HepG2 (cell line): ENCODE measurements around the gene HENMT1. TPM values are rescaled to one million over a fixed set of nuclear protein-coding genes. Genes with fewer than 3 reads are reported as not detected.

Experiments
- EED ChIP-seq: sonication (generic); formaldehyde crosslinking; IDR thresholded peaks from 2 replicates; pipeline ENCODE4 v1.5.0; 2020; ENCODE audit warnings: mild to moderate bottlenecking, missing genetic modification reagents
- HNRNPH1 ChIP-seq: fragments of 200-400 bp; formaldehyde crosslinking; optimal IDR thresholded peaks from 2 replicates; pipeline ENCODE3; 2017; ENCODE audit warnings: mild to moderate bottlenecking, low read depth, low read length
- HOXD1 ChIP-seq: sonication (generic); formaldehyde crosslinking; IDR thresholded peaks from 2 replicates; pipeline ENCODE4 v1.5.0; 2020; ENCODE audit warnings: missing genetic modification reagents
- IKZF1 ChIP-seq: fragments of 450-650 bp; IDR thresholded peaks from 2 replicates; pipeline ENCODE4 v1.7.1; 2016
- MXD4 ChIP-seq: IDR thresholded peaks from 2 replicates; pipeline ENCODE4 v1.6.1; 2016; ENCODE audit warnings: mild to moderate bottlenecking, missing biosample characterization, missing genetic modification reagents
- PAXIP1 ChIP-seq: sonication (generic); formaldehyde crosslinking; conservative IDR thresholded peaks from 2 replicates; pipeline ENCODE4 v1.4.0; 2020; ENCODE audit warnings: mild to moderate bottlenecking, missing genetic modification reagents, moderate library complexity
- RBAK ChIP-seq: sonication (generic); formaldehyde crosslinking; IDR thresholded peaks from 2 replicates; pipeline ENCODE4 v1.5.1; 2020; ENCODE audit warnings: mild to moderate bottlenecking, missing genetic modification reagents
- RXRA ChIP-seq: sonication (generic); formaldehyde crosslinking; IDR thresholded peaks from 2 replicates; pipeline ENCODE4 v1.5.1; 2020; ENCODE audit warnings: missing genetic modification reagents
- SP1 ChIP-seq, 2 experiments: fragments of 450-650 bp in 1 of 2; sonication (generic) in 1 of 2; formaldehyde crosslinking in 1 of 2; IDR thresholded peaks; 2 replicates each; pipeline versions ENCODE4 v1.4.0 to v1.6.1; 2016 to 2020; ENCODE audit warnings: missing genetic modification reagents in 1 of 2
- TFE3 ChIP-seq: IDR thresholded peaks from 2 replicates; pipeline ENCODE4 v1.6.1; 2016
- ZNF10 ChIP-seq: sonication (generic); formaldehyde crosslinking; IDR thresholded peaks from 2 replicates; pipeline ENCODE4 v1.4.0; 2020; ENCODE audit warnings: mild to moderate bottlenecking, low read depth, missing genetic modification reagents, borderline replicate concordance
- ZNF143 ChIP-seq: sonication (generic); formaldehyde crosslinking; IDR thresholded peaks from 2 replicates; pipeline ENCODE4 v1.4.0; 2020; ENCODE audit warnings: missing genetic modification reagents
- ZNF30 ChIP-seq: sonication (generic); formaldehyde crosslinking; IDR thresholded peaks from 2 replicates; pipeline ENCODE4 v1.5.0; 2020; ENCODE audit warnings: mild to moderate bottlenecking, missing genetic modification reagents
- ZNF33A ChIP-seq: sonication (generic); formaldehyde crosslinking; IDR thresholded peaks from 2 replicates; pipeline ENCODE4 v1.5.1; 2020; ENCODE audit warnings: missing genetic modification reagents, mild to moderate bottlenecking, moderate library complexity, borderline replicate concordance
- ZNF460 ChIP-seq: sonication (generic); formaldehyde crosslinking; IDR thresholded peaks from 2 replicates; pipeline ENCODE4 v1.5.1; 2020; ENCODE audit warnings: missing genetic modification reagents, mild to moderate bottlenecking, borderline replicate concordance
- ZNF510 ChIP-seq: sonication (generic); formaldehyde crosslinking; IDR thresholded peaks from 2 replicates; pipeline ENCODE4 v1.4.0; 2020; ENCODE audit warnings: low read depth, mild to moderate bottlenecking, missing genetic modification reagents
- ZNF546 ChIP-seq: sonication (generic); formaldehyde crosslinking; conservative IDR thresholded peaks from 2 replicates; pipeline ENCODE4 v1.8.1; 2023; ENCODE audit warnings: mild to moderate bottlenecking, missing genetic modification reagents
- ZNF547 ChIP-seq: sonication (generic); formaldehyde crosslinking; IDR thresholded peaks from 2 replicates; pipeline ENCODE4 v1.5.1; 2020; ENCODE audit warnings: mild to moderate bottlenecking, missing genetic modification reagents
- ZNF577 ChIP-seq: sonication (generic); formaldehyde crosslinking; IDR thresholded peaks from 2 replicates; pipeline ENCODE4 v1.4.0; 2020; ENCODE audit warnings: mild to moderate bottlenecking, low read depth, missing genetic modification reagents, borderline replicate concordance
- ZNF660 ChIP-seq: sonication (generic); formaldehyde crosslinking; IDR thresholded peaks from 2 replicates; pipeline ENCODE4 v1.5.1; 2020; ENCODE audit warnings: mild to moderate bottlenecking, low read depth, missing genetic modification reagents, borderline replicate concordance
- ZZZ3 ChIP-seq: sonication (generic); formaldehyde crosslinking; IDR thresholded peaks from 2 replicates; pipeline ENCODE4 v1.4.0; 2020; ENCODE audit warnings: missing genetic modification reagents, mild to moderate bottlenecking, borderline replicate concordance
- polyA plus RNA-seq, 8 experiments: library from polyadenylated mRNA; depleted of rRNA in 3 of 8; stranded (reverse) in 7 of 8; unstranded in 1 of 8; fragments of >200 nt; fragmentation: Illumina TruSeq in 4 of 8; extraction: Trizol in 4 of 8; gene quantifications; 2 replicates each; pipeline versions ENCODE4 v1.2.1 to v1.2.3, GENCODE V29; 2011 to 2016; ENCODE audit warnings: low read depth in 4 of 8, missing spikeins in 1 of 8, mixed read lengths in 1 of 8; ENCODE audit not compliant: insufficient read depth in 1 of 8
- total RNA-seq, 5 experiments: library from RNA; depleted of rRNA; stranded (reverse); fragments of >200 nt; fragmentation: Illumina TruSeq; extraction: Trizol; gene quantifications; 2 replicates each; pipeline ENCODE4 v1.2.3, GENCODE V29; 2016; ENCODE audit warnings: low read depth in 1 of 5
- TF ChIP-seq, protein P1 (sequence below): IDR thresholded peaks from 2 replicates; pipeline ENCODE4 v1.6.1; 2016; ENCODE audit warnings: missing genetic modification reagents, missing compliant biosample characterization
- TF ChIP-seq, protein P2 (sequence below): sonication (generic); formaldehyde crosslinking; IDR thresholded peaks from 2 replicates; pipeline ENCODE4 v1.9.0; 2021; ENCODE audit warnings: missing genetic modification reagents, mild to moderate bottlenecking, borderline replicate concordance

Gene HENMT1
- total and polyA plus RNA-seq, 2 of the 13 experiments (the other 11 are each of a cell fraction or from before 2014, with no cell fraction given), result not detected

GRCh38 chr1:108691942-108692723 lies 31.2 kb upstream of the HENMT1 start, which contains the start of gene PRPF38B (continued):
- TF ChIP-seq PAXIP1 (CRISPR knock-in tag), result no peak; the same call in 1 of the 2 replicates
- TF ChIP-seq, protein P1, sequence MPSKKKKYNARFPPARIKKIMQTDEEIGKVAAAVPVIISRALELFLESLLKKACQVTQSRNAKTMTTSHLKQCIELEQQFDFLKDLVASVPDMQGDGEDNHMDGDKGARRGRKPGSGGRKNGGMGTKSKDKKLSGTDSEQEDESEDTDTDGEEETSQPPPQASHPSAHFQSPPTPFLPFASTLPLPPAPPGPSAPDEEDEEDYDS (CRISPR knock-in tag), result 0 out of 2 replicates have a peak, but pooled peaks have one; percentile 29
- TF ChIP-seq ZNF33A (CRISPR knock-in tag), result no peak
- TF ChIP-seq ZNF547 (CRISPR knock-in tag), result no peak; the same call in 1 of the 2 replicates
- TF ChIP-seq ZNF143 (CRISPR knock-in tag), result peak; percentile 90
- peak; percentile 61; the same call in 1 of the 2 replicates for TF ChIP-seq ZNF577
- peak; percentile 68; the same call in 1 of the 2 replicates for TF ChIP-seq ZZZ3 (CRISPR knock-in tag)
- no peak; the same call in 1 of the 2 replicates for TF ChIP-seq ZNF660
- no peak for TF ChIP-seq RBAK (CRISPR knock-in tag)
- TF ChIP-seq, protein P2, sequence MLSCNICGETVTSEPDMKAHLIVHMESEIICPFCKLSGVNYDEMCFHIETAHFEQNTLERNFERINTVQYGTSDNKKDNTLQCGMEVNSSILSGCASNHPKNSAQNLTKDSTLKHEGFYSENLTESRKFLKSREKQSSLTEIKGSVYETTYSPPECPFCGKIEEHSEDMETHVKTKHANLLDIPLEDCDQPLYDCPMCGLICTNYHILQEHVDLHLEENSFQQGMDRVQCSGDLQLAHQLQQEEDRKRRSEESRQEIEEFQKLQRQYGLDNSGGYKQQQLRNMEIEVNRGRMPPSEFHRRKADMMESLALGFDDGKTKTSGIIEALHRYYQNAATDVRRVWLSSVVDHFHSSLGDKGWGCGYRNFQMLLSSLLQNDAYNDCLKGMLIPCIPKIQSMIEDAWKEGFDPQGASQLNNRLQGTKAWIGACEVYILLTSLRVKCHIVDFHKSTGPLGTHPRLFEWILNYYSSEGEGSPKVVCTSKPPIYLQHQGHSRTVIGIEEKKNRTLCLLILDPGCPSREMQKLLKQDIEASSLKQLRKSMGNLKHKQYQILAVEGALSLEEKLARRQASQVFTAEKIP, result no peak
- peak; percentile 59; the same call in 1 of the 2 replicates for TF ChIP-seq RXRA
- no peak for TF ChIP-seq SP1 (IDR thresholded peaks at IDR 0.05)
- no peak for TF ChIP-seq SP1 (CRISPR knock-in tag; IDR thresholded peaks at IDR 0.05)
- TF ChIP-seq ZNF460 (CRISPR knock-in tag), result no peak
- TF ChIP-seq IKZF1, result no peak
- TF ChIP-seq ZNF10 (CRISPR knock-in tag), result no peak
- no peak for TF ChIP-seq ZNF546 (CRISPR knock-in tag)
- TF ChIP-seq TFE3, result no peak
- peak; percentile 93; the same call in 1 of the 2 replicates for TF ChIP-seq ZNF510 (CRISPR knock-in tag)
- peak; percentile 55; the same call in 1 of the 2 replicates for TF ChIP-seq HOXD1 (CRISPR knock-in tag)
- TF ChIP-seq EED (CRISPR knock-in tag), result peak; percentile 43; the same call in 1 of the 2 replicates
- TF ChIP-seq MXD4, result peak; percentile 39; the same call in 1 of the 2 replicates
- TF ChIP-seq HNRNPH1, result no peak
- peak; percentile 65; the same call in 1 of the 2 replicates for TF ChIP-seq ZNF30 (CRISPR knock-in tag)
